HepG2 (cell line): ENCODE measurements around the gene ITGB2. TPM values are rescaled to one million over a fixed set of nuclear protein-coding genes. Genes with fewer than 3 reads are reported as not detected.

Experiments
- ATAC-seq: fragments of 200-7000 bp; cut with Tn5 transposase; 3 replicates; pipeline ENCODE4 v1.9.1; 2020; ENCODE audit warnings: mild to moderate bottlenecking, moderate library complexity
- BruUV-seq: library from RNA; stranded (reverse); fragments of 400-500 nt; replicated peaks from 2 replicates; lab custom pipeline; 2021; lab: Mats Ljungman, UMichigan
- CTCF ChIA-PET: fragments of 300-600 bp; formaldehyde crosslinking; extraction: SDS; loops from one replicate; lab custom pipeline; 2021; ENCODE audit warnings: low total read pairs, inconsistent platforms, low intra/inter-chr PET ratio; lab: Yijun Ruan, JAX
- POLR2A ChIA-PET: fragments of 350-600 bp; sonication (Branson Sonifier 250); formaldehyde crosslinking; loops from one replicate; lab custom pipeline; 2020; ENCODE audit warnings: antibody characterized with exemption, inconsistent platforms; lab: Yijun Ruan, JAX
- DNase-seq: peaks from one replicate; pipeline ENCODE4 v3.0.0-alpha.2; 2015; ENCODE audit warnings: low spot score
- FAIRE-seq: peaks from 3 replicates; lab custom pipeline; 2011; peaks lifted over from hg19 to GRCh38; lab: Jason Lieb, UNC
- H2AFZ ChIP-seq: one replicate; pipeline ENCODE4 v1.6.1; 2011; ENCODE audit warnings: low read length, inconsistent platforms
- H3K27ac ChIP-seq: fragments of 300-600 bp; 3 replicates; pipeline ENCODE4 v1.8.0; 2011; ENCODE audit warnings: mixed run types, mild to moderate bottlenecking, mixed read lengths, low read length, inconsistent platforms; ENCODE audit not compliant: insufficient read depth; ENCODE audit errors: extremely low read length
- H3K27me3 ChIP-seq, 2 experiments: fragments of 200-600 bp in 1 of 2; 2 replicates in 1 of 2; 3 replicates in 1 of 2; pipeline versions ENCODE4 v1.6.0 to v1.8.0; 2011; ENCODE audit warnings: low read length in 2 of 2, mild to moderate bottlenecking in 2 of 2, moderate library complexity in 2 of 2, inconsistent platforms in 1 of 2; ENCODE audit not compliant: insufficient read depth in 2 of 2, control insufficient read depth in 1 of 2
- H3K36me3 ChIP-seq, 2 experiments: fragments of 200-600 bp in 1 of 2; replicated peaks in 1 of 2; 2 replicates in 1 of 2; 3 replicates in 1 of 2; pipeline versions ENCODE4 v1.5.1 to v1.8.0; 2011; ENCODE audit warnings: low read length in 2 of 2, inconsistent platforms in 1 of 2; ENCODE audit not compliant: insufficient read depth in 2 of 2, control insufficient read depth in 1 of 2
- H3K4me1 ChIP-seq: 2 replicates; pipeline ENCODE4 v1.5.1; 2012; ENCODE audit warnings: low read length, inconsistent platforms; ENCODE audit not compliant: insufficient read depth
- H3K4me2 ChIP-seq: 2 replicates; pipeline ENCODE4 v1.6.0; 2011; ENCODE audit warnings: low read depth, low read length, inconsistent platforms
- H3K4me3 ChIP-seq, 3 experiments: fragments of 200-600 bp in 1 of 3; sonication (generic), shearing (Covaris generic) in 1 of 3; replicated peaks in 1 of 3; 2 replicates each; pipeline ENCODE4 v1.5.1; 2011 to 2016; ENCODE audit warnings: low read length in 3 of 3, inconsistent platforms in 2 of 3, low read depth in 2 of 3, mild to moderate bottlenecking in 2 of 3, control low read depth in 1 of 3, mixed read lengths in 1 of 3; ENCODE audit not compliant: insufficient read depth in 1 of 3
- H3K79me2 ChIP-seq: one replicate; pipeline ENCODE4 v1.6.1; 2011; ENCODE audit warnings: low read length, inconsistent platforms; ENCODE audit not compliant: insufficient read depth
- H3K9ac ChIP-seq: 2 replicates; pipeline ENCODE4 v1.6.0; 2011; ENCODE audit warnings: mild to moderate bottlenecking, low read depth, low read length, inconsistent platforms; ENCODE audit not compliant: insufficient read depth
- H3K9me3 ChIP-seq: 2 replicates; pipeline ENCODE4 v1.5.1; 2012; ENCODE audit warnings: mild to moderate bottlenecking, low read length
- H4K20me1 ChIP-seq: 2 replicates; pipeline ENCODE4 v1.6.0; 2011; ENCODE audit warnings: inconsistent platforms, mild to moderate bottlenecking, low read length, moderate library complexity; ENCODE audit not compliant: insufficient read depth
- CBX5 ChIP-seq: sonication (generic); formaldehyde crosslinking; IDR thresholded peaks from 2 replicates; pipeline ENCODE4 v1.4.0; 2020; ENCODE audit warnings: missing genetic modification reagents, borderline replicate concordance
- CEBPZ ChIP-seq: IDR thresholded peaks from 2 replicates; pipeline ENCODE4 v1.6.1; 2012; ENCODE audit warnings: low read length, improper control_type of control experiment
- IRF9 ChIP-seq: sonication (generic); formaldehyde crosslinking; IDR thresholded peaks from 2 replicates; pipeline ENCODE4 v1.8.0; 2022; ENCODE audit warnings: missing genetic modification reagents, mild to moderate bottlenecking, borderline replicate concordance
- POLR2A ChIP-seq, 2 experiments: IDR thresholded peaks; 2 replicates each; pipeline ENCODE4 v1.6.1; 2011; ENCODE audit warnings: low read depth in 2 of 2, low read length in 2 of 2, mild to moderate bottlenecking in 1 of 2, moderate library complexity in 1 of 2; ENCODE audit not compliant: insufficient read depth in 1 of 2
- ZNF138 ChIP-seq: sonication (generic); formaldehyde crosslinking; IDR thresholded peaks from 2 replicates; pipeline ENCODE4 v1.5.0; 2020; ENCODE audit warnings: mild to moderate bottlenecking, low read depth, missing genetic modification reagents
- ZNF292 ChIP-seq: sonication (generic); formaldehyde crosslinking; IDR thresholded peaks from 2 replicates; pipeline ENCODE4 v1.8.1; 2022; ENCODE audit warnings: mild to moderate bottlenecking, low read depth, missing genetic modification reagents, borderline replicate concordance
- ZNF326 ChIP-seq: sonication (generic); formaldehyde crosslinking; IDR thresholded peaks from 2 replicates; pipeline ENCODE4 v1.4.0; 2020; ENCODE audit warnings: missing genetic modification reagents, borderline replicate concordance
- ZNF713 ChIP-seq: sonication (generic); formaldehyde crosslinking; IDR thresholded peaks from 2 replicates; pipeline ENCODE4 v1.4.0; 2020; ENCODE audit warnings: mild to moderate bottlenecking, missing genetic modification reagents
- ZNF891 ChIP-seq: sonication (generic); formaldehyde crosslinking; IDR thresholded peaks from 2 replicates; pipeline ENCODE4 v1.5.0; 2020; ENCODE audit warnings: mild to moderate bottlenecking, missing genetic modification reagents
- WGBS: methylation state at CpG from one replicate; pipeline ENCODE4 v1.1.6; 2017; ENCODE audit warnings: low lambda C conversion rate; 5-methylcytosine and 5-hydroxymethylcytosine counted together
- in situ Hi-C: cut with HindIII; loops from 2 replicates; pipeline ENCODE4 v1.10.0; 2017; ENCODE audit warnings: low pct_unique_long_range_greater_than_20kb; ENCODE audit not compliant: extremely low pct_ligation_motif_present
- intact Hi-C: fragments of 100-400 bp; cut with micrococcal nuclease; formaldehyde crosslinking; loops from one replicate; pipeline ENCODE4 v1.10.0; 2022; ENCODE audit not compliant: unreplicated experiment
- polyA plus RNA-seq, 8 experiments: library from polyadenylated mRNA; depleted of rRNA in 3 of 8; stranded (reverse) in 7 of 8; unstranded in 1 of 8; fragments of >200 nt; fragmentation: Illumina TruSeq in 4 of 8; extraction: Trizol in 4 of 8; gene quantifications; 2 replicates each; pipeline versions ENCODE4 v1.2.1 to v1.2.3, GENCODE V29; 2011 to 2016; ENCODE audit warnings: low read depth in 4 of 8, missing spikeins in 1 of 8, mixed read lengths in 1 of 8; ENCODE audit not compliant: insufficient read depth in 1 of 8
- total RNA-seq, 5 experiments: library from RNA; depleted of rRNA; stranded (reverse); fragments of >200 nt; fragmentation: Illumina TruSeq; extraction: Trizol; gene quantifications; 2 replicates each; pipeline ENCODE4 v1.2.3, GENCODE V29; 2016; ENCODE audit warnings: low read depth in 1 of 5
- TF ChIP-seq, protein P1 (sequence below): sonication (generic); formaldehyde crosslinking; IDR thresholded peaks from 2 replicates; pipeline ENCODE4 v1.5.0; 2020; ENCODE audit warnings: missing genetic modification reagents

Gene ITGB2
- total and polyA plus RNA-seq, 2 of the 13 experiments (the other 11 are each of a cell fraction or from before 2014, with no cell fraction given), result 4.2 to 18.0 TPM

DNA sequence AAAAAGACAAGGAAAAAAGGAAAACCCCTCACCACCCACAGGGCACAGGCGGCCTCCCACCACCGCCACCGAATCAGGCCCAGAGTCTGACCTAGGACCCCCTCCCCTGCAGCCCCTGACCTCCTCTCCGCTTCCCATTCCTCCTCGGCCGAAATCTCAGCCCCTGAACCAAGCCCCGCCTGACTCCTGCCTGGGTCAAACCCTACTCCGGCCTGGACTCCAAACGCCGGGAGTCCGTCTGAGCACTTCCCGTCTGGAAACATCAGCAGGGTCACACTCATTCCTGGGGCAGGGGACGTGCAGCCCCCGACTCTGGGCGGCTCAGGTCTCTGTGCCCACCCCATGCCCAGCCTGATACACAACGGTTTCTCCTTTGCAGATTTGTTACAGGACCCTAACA is 76.4 kb downstream of the ITGB2 start:
- CTCF ChIA-PET, result no interaction called here
- Histone ChIP-seq H3K4me2 (no peak overlapping the region), H3K9ac (no peak overlapping the region), H3K27ac (no peak overlapping the region), H3K4me1 (peaks cover 41% of the 10 kb centered on the region), H3K79me2 (no peaks in the 10 kb centered on the region), H3K9me3 (no peaks in the 10 kb centered on the region), H2AFZ (no peak overlapping the region), H3K36me3 (peaks cover 2 to 7% of the 10 kb centered on the region in 2 experiments; a peak in 3 of 5 replicates), H4K20me1 (peaks cover 13% of the 10 kb centered on the region; the same call in 1 of the 2 replicates), H3K27me3 (peaks cover 2 to 45% of the 10 kb centered on the region in 2 experiments; a peak in 4 of 5 replicates), H3K4me3 (peak overlapping the region in 1 of 3 experiments; percentile 3; a peak in 1 of 6 replicates)
- no peak for FAIRE-seq
- 77% methylated on average over 16 of the region's 16 CpGs for WGBS
- ATAC-seq, result no peak
- no peak for DNase-seq
- POLR2A ChIA-PET, result interaction anchor here (1.0 kb wide), 1 partner anchor 29 kb away, joined by 3 read pairs; the partner anchor contains the start of gene PTTG1IP
- no peak for TF ChIP-seq ZNF891 (CRISPR knock-in tag)
- TF ChIP-seq CBX5 (CRISPR knock-in tag), result no peak
- no peak for TF ChIP-seq POLR2A (IDR thresholded peaks at IDR 0.05; ENCODE audit: insufficient read depth in 1 of 2, low read depth in 2 of 2, low read length in 2 of 2)
- TF ChIP-seq ZNF326, result no peak
- TF ChIP-seq ZNF713 (CRISPR knock-in tag), result no peak
- intact Hi-C loops, result loop anchor here (10.0 kb wide), 1 partner anchor 71 kb away; no protein-coding TSS in a partner anchor
- BruUV-seq, result no TSS peak
- in situ Hi-C loops, result no loop called here

DNA sequence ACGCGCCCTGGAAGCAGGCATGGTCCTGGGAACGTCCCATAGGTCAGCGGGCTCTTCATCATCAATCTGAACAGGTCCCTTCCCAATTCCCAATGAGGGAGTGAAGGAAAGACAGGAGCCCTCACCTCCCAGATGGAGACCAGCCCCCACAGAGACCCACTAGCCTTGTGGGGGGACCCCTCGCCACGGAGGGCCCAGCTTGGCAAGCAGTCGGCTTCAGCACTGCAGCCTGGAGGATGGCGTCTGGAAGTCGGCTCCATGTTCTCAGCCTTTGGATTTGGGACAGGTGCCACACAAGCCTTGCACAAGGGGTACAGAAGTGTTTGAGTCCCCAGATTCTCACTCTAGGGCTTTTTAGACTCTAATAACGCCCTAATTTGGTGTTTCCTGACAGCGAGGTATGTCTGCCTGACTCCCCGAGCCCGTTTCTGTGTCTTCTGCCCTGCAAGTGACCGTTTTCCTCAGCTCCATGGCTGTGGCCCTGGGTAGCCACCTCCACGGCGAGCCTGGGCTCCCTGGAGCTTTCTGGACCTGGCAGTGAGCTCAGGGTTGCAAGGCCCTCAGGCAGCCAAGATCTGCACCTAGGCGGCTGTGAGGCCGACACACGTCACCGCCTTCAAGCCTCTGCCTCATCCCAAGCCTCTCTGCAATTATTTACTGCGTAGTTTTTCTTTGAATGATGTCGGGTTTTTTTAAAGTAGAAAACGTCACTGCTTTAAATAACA is 77.8 kb downstream of the ITGB2 start:
- TF ChIP-seq CEBPZ (no peak), ZNF138 (CRISPR knock-in tag) (no peak), ZNF292 (CRISPR knock-in tag) (no peak), IRF9 (no peak)
- TF ChIP-seq, protein P1, sequence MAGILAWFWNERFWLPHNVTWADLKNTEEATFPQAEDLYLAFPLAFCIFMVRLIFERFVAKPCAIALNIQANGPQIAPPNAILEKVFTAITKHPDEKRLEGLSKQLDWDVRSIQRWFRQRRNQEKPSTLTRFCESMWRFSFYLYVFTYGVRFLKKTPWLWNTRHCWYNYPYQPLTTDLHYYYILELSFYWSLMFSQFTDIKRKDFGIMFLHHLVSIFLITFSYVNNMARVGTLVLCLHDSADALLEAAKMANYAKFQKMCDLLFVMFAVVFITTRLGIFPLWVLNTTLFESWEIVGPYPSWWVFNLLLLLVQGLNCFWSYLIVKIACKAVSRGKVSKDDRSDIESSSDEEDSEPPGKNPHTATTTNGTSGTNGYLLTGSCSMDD (CRISPR knock-in tag), result no peak
- no TSS peak for BruUV-seq
- DNase-seq (no peak), FAIRE-seq (no peak), ATAC-seq (no peak)
- H3K27ac ChIP-seq, result no peak overlapping the region
- H2AFZ ChIP-seq, result peak overlapping the region; percentile 5
- ChIA-PET CTCF (no interaction called here), POLR2A (no interaction called here)
- H3K36me3 ChIP-seq, result no peaks in the 10 kb centered on the region
- H3K27me3 ChIP-seq, result peaks cover 2 to 51% of the 10 kb centered on the region in 2 experiments; a peak in 4 of 5 replicates
- H3K4me2 ChIP-seq, result no peak overlapping the region
- H4K20me1 ChIP-seq, result peaks cover 5% of the 10 kb centered on the region; the same call in 1 of the 2 replicates
- intact Hi-C loops, result loop anchor here (10.0 kb wide), 1 partner anchor 72 kb away; no protein-coding TSS in a partner anchor
- no peak overlapping the region for H3K9ac ChIP-seq
- H3K9me3 ChIP-seq, result no peaks in the 10 kb centered on the region
- H3K4me1 ChIP-seq, result peaks cover 43% of the 10 kb centered on the region
- WGBS, result 38% methylated on average over 17 of the region's 23 CpGs
- in situ Hi-C loops, result no loop called here
- no peak overlapping the region for H3K4me3 ChIP-seq
- no peaks in the 10 kb centered on the region for H3K79me2 ChIP-seq
